ENCODE measurements around the gene MYO5A. TPM values are rescaled to one million over a fixed set of nuclear protein-coding genes. Genes with fewer than 3 reads are reported as not detected.

Gene MYO5A
- total RNA-seq, 1 experiment from 2014 or later = 17.6 TPM

DNA sequence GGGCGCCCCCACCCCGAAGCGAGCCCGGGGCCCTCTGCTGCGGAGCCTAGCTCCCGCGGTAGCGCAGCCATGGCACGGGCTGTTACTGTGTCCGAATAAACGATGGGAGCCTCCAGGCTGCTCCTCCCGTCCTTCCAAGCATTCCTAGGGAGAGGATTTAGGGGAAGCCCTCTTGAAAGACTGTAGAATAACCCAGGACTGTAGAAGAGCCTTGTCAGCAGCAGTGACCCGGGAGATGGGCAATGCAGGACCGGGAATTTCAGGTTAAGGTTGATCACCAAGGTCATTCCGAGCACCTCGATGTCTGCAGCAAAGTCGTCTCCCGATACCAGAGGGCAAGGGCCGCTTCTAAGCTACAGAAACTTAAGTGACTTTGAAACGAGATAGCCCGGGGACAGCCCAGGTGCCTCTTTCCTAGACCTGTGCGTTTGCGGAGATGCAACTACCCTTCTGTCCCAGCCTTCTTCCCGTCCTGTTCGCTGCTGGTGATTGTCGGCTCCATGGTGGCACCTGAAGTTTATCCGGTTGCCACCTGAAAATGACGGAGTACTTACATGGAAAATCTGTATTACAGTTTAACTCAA lies 753 bp upstream of the MYO5A start:
- Histone ChIP-seq H3K27ac (ENCODE audit: low read depth, low read length) (peak overlapping the region; percentile 71), H3K9ac (ENCODE audit: low read length) (peak overlapping the region; percentile 59), H3K79me2 (ENCODE audit: insufficient read depth, low read length) (no peaks in the 10 kb centered on the region; the same call in 1 of the 2 replicates), H3K9me2 (ENCODE audit: insufficient read depth) (no peaks in the 10 kb centered on the region), H2AFZ (ENCODE audit: low read depth, low read length, poor library complexity, severe bottlenecking) (peak overlapping the region; percentile 97), H4K20me1 (ENCODE audit: insufficient read depth) (no peaks in the 10 kb centered on the region), H3K4me3 (replicated peaks in 1 of 2; ENCODE audit: low read depth in 1 of 2, low read length in 2 of 2) (peak overlapping the region; percentile 48 to 77), H3K9me3 (ENCODE audit: control insufficient read depth in 1 of 2, insufficient read depth in 1 of 2, low read depth in 1 of 2, low read length in 2 of 2) (no peaks in the 10 kb centered on the region), H3K4me1 (ENCODE audit: control insufficient read depth in 1 of 2, insufficient read depth in 2 of 2, low read length in 2 of 2) (peaks cover 2 to 21% of the 10 kb centered on the region in 2 experiments; a peak in 3 of 4 replicates), H3K27me3 (ENCODE audit: insufficient read depth, low read length) (no peaks in the 10 kb centered on the region), H3K4me2 (ENCODE audit: low read length) (peak overlapping the region; percentile 86), H3K36me3 (ENCODE audit: control insufficient read depth in 1 of 2, insufficient read depth in 2 of 2, low read length in 2 of 2) (no peaks in the 10 kb centered on the region)
- intact Hi-C loops (cut with micrococcal nuclease) = no loop called here
- BruUV-seq (replicated peaks) = TSS peak; percentile 50
- ChIA-PET POLR2A (no interaction called here), CTCF (no interaction called here), RAD21 (ENCODE audit: low non-redundant PET in 1 of 2, low total read pairs in 2 of 2, uncharacterized antibody in 2 of 2, unreplicated experiment in 2 of 2) (no interaction called here)
- DNase-seq (ENCODE audit: low read depth, low spot score) (no peak), ATAC-seq (peak; percentile 47; the same call in 1 of the 2 replicates)
- TF ChIP-seq POLR2AphosphoS5 (IDR thresholded peaks at IDR 0.05; ENCODE audit: low read depth, low read length) (no peak), JUND (IDR thresholded peaks at IDR 0.05) (no peak), EZH2 (IDR thresholded peaks at IDR 0.05) (no peak), SIN3A (IDR thresholded peaks at IDR 0.05; ENCODE audit: low read depth) (no peak), ZNF274 (IDR thresholded peaks at IDR 0.05; ENCODE audit: low read depth, low read length) (no peak), YY1 (IDR thresholded peaks at IDR 0.05; ENCODE audit: extremely low read depth, insufficient replicate concordance, low read depth, low read length) (no peak), TCF7L2 (IDR thresholded peaks at IDR 0.05; ENCODE audit: borderline replicate concordance, extremely low read depth, insufficient read depth, insufficient read length) (no peak), FOSL1 (IDR thresholded peaks at IDR 0.05; ENCODE audit: low read depth) (no peak), CEBPB (IDR thresholded peaks at IDR 0.05; ENCODE audit: low read depth) (no peak), EZH2phosphoT487 (IDR thresholded peaks at IDR 0.05; ENCODE audit: borderline replicate concordance) (no peak), ZFX (IDR thresholded peaks at IDR 0.05) (no peak)
- TF ChIP-seq, protein P1, sequence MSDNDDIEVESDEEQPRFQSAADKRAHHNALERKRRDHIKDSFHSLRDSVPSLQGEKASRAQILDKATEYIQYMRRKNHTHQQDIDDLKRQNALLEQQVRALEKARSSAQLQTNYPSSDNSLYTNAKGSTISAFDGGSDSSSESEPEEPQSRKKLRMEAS (IDR thresholded peaks at IDR 0.05) = no peak
- TF ChIP-seq, protein P2, sequence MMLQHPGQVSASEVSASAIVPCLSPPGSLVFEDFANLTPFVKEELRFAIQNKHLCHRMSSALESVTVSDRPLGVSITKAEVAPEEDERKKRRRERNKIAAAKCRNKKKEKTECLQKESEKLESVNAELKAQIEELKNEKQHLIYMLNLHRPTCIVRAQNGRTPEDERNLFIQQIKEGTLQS (IDR thresholded peaks at IDR 0.05) = no peak
- TF ChIP-seq, protein P3, sequence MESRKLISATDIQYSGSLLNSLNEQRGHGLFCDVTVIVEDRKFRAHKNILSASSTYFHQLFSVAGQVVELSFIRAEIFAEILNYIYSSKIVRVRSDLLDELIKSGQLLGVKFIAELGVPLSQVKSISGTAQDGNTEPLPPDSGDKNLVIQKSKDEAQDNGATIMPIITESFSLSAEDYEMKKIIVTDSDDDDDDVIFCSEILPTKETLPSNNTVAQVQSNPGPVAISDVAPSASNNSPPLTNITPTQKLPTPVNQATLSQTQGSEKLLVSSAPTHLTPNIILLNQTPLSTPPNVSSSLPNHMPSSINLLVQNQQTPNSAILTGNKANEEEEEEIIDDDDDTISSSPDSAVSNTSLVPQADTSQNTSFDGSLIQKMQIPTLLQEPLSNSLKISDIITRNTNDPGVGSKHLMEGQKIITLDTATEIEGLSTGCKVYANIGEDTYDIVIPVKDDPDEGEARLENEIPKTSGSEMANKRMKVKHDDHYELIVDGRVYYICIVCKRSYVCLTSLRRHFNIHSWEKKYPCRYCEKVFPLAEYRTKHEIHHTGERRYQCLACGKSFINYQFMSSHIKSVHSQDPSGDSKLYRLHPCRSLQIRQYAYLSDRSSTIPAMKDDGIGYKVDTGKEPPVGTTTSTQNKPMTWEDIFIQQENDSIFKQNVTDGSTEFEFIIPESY (IDR thresholded peaks at IDR 0.05; ENCODE audit: extremely low read depth, insufficient replicate concordance, low read length) = no peak
- TF ChIP-seq, protein P4, sequence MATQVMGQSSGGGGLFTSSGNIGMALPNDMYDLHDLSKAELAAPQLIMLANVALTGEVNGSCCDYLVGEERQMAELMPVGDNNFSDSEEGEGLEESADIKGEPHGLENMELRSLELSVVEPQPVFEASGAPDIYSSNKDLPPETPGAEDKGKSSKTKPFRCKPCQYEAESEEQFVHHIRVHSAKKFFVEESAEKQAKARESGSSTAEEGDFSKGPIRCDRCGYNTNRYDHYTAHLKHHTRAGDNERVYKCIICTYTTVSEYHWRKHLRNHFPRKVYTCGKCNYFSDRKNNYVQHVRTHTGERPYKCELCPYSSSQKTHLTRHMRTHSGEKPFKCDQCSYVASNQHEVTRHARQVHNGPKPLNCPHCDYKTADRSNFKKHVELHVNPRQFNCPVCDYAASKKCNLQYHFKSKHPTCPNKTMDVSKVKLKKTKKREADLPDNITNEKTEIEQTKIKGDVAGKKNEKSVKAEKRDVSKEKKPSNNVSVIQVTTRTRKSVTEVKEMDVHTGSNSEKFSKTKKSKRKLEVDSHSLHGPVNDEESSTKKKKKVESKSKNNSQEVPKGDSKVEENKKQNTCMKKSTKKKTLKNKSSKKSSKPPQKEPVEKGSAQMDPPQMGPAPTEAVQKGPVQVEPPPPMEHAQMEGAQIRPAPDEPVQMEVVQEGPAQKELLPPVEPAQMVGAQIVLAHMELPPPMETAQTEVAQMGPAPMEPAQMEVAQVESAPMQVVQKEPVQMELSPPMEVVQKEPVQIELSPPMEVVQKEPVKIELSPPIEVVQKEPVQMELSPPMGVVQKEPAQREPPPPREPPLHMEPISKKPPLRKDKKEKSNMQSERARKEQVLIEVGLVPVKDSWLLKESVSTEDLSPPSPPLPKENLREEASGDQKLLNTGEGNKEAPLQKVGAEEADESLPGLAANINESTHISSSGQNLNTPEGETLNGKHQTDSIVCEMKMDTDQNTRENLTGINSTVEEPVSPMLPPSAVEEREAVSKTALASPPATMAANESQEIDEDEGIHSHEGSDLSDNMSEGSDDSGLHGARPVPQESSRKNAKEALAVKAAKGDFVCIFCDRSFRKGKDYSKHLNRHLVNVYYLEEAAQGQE (IDR thresholded peaks at IDR 0.05; ENCODE audit: low read depth) = no peak

All from HCT116 (cell line).